Measurements from ENCODE around the gene GALNTL6.

Gene GALNTL6

DNA sequence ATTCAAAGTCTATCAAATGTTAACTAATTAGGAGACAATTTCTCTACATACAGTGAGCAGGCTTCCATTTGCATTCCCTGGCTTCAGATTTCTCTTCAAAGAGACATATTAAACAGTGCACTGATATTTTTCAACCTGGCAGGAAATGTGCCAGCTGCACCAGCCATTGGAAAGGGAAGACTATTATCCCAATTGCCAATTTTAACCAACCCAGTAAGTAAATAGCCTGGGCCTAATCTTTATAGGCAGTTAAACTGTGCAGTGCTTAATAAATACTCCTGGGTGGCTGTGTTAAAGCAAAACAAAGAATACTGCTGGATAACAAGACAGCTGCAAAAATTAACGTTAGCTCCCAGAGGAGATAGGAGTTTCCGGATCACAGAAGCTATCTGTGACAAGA, 1243.5 kb downstream of the GALNTL6 start:
- no peak for DNase-seq (ENCODE audit: low read depth in 2 of 2)

- no peak for DNase-seq (ENCODE audit: low read depth in 2 of 2)
These were observed 1244.2 kb downstream of the GALNTL6 start for GRCh38 chr4:173057442-173057841.

DNA sequence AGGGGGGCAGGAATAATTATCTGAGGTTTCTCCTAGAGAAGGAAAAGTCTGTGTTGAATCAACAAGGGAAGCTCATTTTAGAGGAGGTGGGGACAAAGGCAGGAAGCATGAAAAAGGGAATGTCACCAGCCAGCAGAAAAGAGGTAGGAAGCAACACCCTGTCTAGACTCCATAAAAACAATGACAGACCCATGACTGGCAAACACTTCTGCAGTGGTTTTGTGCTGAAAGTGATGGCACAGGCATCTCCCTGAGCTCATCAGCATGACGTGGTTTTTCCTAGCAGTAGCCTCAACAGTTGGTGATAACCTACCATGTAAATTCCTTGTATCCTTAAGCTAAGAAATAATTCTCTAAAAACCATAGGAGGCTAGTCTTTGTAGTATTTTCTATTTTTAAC, 1244.7 kb downstream of the GALNTL6 start:
- no peak for DNase-seq (ENCODE audit: low read depth in 2 of 2)

DNA sequence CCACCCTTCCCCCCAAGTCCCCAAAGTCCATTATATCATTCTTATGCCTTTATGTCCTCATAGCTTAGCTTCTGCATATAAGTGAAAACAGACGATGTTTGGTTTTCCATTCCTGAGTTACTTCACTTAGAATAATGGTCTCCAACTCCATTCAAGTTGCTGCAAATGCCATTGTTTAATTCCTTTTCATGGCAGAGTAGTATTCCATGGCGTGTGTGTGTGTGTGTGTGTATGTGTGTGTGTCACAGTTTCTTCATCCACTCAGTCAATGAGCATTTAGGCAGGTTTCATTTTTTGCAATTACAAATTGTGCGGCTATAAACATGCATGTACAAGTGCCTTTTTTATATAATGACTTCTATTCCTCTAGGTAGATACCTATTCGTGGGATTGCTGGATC, 1248.0 kb downstream of the GALNTL6 start:
- no peak for DNase-seq (ENCODE audit: low read depth in 2 of 2)

GRCh38 chr4:173073939-173074500, 1260.8 kb downstream of the GALNTL6 start:
- no peak for DNase-seq (ENCODE audit: low read depth in 2 of 2)

DNA sequence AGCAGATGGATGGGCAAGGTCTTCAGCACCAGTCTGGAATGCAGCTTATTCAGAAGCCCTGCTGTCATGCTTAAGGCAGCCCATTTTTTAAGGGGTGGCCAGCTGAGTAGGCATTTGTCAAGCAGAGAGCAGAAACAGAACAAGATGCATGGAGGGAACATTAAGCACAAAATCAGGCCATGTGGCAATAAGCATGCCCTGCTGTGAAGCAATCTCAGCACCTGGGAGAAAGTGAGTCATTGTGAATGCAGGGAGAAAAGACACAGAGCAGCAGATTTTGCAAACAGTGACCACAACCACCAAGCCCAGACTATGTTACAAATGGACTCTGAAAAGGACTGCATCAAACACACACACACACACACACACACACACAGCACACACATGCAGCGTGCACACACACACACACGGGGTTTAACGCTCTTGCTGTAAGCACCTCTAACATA, 1261.3 kb downstream of the GALNTL6 start:
- no peak for DNase-seq (ENCODE audit: low read depth in 2 of 2)

DNA sequence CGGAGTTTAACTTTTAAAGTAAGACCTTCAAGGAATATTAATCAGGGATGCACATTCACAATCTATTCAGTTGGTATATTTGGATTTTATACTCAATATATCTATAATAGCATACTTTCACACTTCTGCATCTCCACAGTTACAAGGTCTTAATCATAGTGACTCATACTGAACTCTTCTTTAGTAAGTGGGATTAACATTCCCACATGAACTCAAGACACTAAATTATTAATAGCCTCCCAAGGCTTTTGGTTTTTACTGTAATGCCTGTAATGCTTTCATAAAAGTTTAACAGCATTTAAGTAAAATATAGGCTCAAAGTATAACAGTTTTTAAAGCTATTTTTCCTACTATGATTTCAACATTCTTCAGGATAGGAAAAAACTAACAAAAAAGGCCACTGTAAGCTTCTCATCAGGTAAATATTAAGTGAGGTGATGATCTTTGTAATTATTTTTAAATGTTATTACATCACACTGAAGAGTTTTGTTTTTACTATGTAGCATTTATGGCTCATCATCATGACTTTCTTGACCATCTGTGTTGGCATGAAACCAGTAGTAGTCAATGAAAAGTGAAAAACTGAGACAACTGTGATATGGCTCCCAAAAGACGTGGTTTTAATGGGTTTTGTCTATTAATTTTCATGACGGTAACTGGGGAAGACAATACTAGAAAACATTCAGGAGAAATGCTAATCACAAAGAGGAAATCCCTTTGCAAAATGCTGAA, 1263.9 kb downstream of the GALNTL6 start:
- no peak for DNase-seq (ENCODE audit: low read depth in 2 of 2)

DNA sequence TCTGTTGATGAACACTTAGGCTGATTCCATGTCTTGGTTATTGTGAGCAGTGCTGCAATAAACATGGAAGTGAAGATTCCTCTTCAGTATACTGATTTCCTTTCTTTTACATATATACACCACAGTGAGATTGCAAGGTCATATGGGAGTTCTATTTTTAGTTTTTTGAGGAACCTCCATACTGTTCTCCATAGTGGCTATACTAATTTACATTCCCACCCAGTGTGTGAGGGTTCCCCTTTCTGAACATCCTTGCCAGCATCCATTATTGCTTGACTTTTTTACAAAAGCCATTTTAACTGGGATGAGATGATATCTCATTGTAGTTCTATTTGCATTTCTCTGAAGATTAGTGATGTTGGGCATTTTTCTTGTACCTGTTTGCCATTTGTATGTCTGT, 1274.9 kb downstream of the GALNTL6 start:
- no peak for DNase-seq (ENCODE audit: low read depth in 2 of 2)
